Ureter (tissue), 1 donor: Measurements from ENCODE around the gene GMIP. TPM values are rescaled to one million over a fixed set of nuclear protein-coding genes. Genes with fewer than 3 reads are reported as not detected.

ENCODE experiments used
- total RNA-seq: library from RNA; stranded (reverse); gene quantifications from one replicate; pipeline ENCODE4 v1.2.4, GENCODE V29; 2023
- donor health status: DM: yes; HTN: yes; CAD: no.

The GMIP gene
- total RNA-seq, 1 donor from 2014 or later = 25.0 TPM

Other genes starting within 250 kb of the GMIP start
- 92.7 TPM for gene GATAD2A, start 238.0 kb downstream of the GMIP start, total RNA-seq
- 3.4 TPM for gene TSSK6, start 128.1 kb downstream of the GMIP start, total RNA-seq
- gene NDUFA13, start 127.4 kb downstream of the GMIP start, total RNA-seq = 369 TPM
- gene YJEFN3, start 114.7 kb downstream of the GMIP start, total RNA-seq = 14.1 TPM
- 2.3 TPM for gene CILP2, start 105.4 kb downstream of the GMIP start, total RNA-seq
- 12.7 TPM for gene PBX4, start 25.0 kb downstream of the GMIP start, total RNA-seq
- gene LPAR2, start 15.4 kb downstream of the GMIP start, total RNA-seq = 28.6 TPM
- gene ATP13A1, start 20.0 kb upstream of the GMIP start, total RNA-seq = 74.9 TPM
- gene ZNF101, start 25.2 kb upstream of the GMIP start, total RNA-seq = 13.8 TPM
- gene ZNF14, start 89.5 kb upstream of the GMIP start, total RNA-seq = 15.3 TPM
- gene ZNF506, start 178.1 kb upstream of the GMIP start, total RNA-seq = 57.1 TPM
- gene ZNF253, start 222.2 kb upstream of the GMIP start, total RNA-seq = 27.5 TPM